Measurements from ENCODE around the gene EEIG1.

EEIG1 gene

GRCh38 chr9:127938298-127938690, 42.5 kb downstream of the EEIG1 start:
- H3K4me3 ChIP-seq (IDR thresholded peaks at IDR 0.05; ENCODE audit: insufficient read depth, low read depth, low read length): no peak overlapping the region
- no peak overlapping the region for H2AFZ ChIP-seq (ENCODE audit: low read depth)
- H3K27me3 ChIP-seq (ENCODE audit: insufficient read depth, low read depth): no peaks in the 10 kb centered on the region
- no peaks in the 10 kb centered on the region for H3K36me3 ChIP-seq (ENCODE audit: insufficient read depth)
- peaks cover 18% of the 10 kb centered on the region for H3K4me1 ChIP-seq (ENCODE audit: low read depth, poor library complexity, severe bottlenecking)
- TF ChIP-seq CTCF (conservative IDR thresholded peaks at IDR 0.05; ENCODE audit: low read depth, low read length): no peak
- no peak overlapping the region for H3K4me2 ChIP-seq
- H3K27ac ChIP-seq: no peak overlapping the region
- H3K79me2 ChIP-seq (ENCODE audit: insufficient read depth, low read depth): peaks cover 24% of the 10 kb centered on the region
- H3K9ac ChIP-seq: no peak overlapping the region
- no peaks in the 10 kb centered on the region for H4K20me1 ChIP-seq (ENCODE audit: insufficient read depth)

- Histone ChIP-seq H3K4me2 (peak within 1 kb of the TSS; percentile 92), H3K9ac (peak within 1 kb of the TSS; percentile 65; the same call in 1 of the 2 replicates), H4K20me1 (ENCODE audit: insufficient read depth) (no peaks in the 10 kb centered on the region), H3K79me2 (ENCODE audit: insufficient read depth, low read depth) (peaks cover 24% of the 10 kb centered on the region), H2AFZ (ENCODE audit: low read depth) (peak within 1 kb of the TSS; percentile 63), H3K27ac (peak within 1 kb of the TSS; percentile 44), H3K27me3 (ENCODE audit: insufficient read depth, low read depth) (no peaks in the 10 kb centered on the region), H3K36me3 (ENCODE audit: insufficient read depth) (no peaks in the 10 kb centered on the region), H3K4me1 (ENCODE audit: low read depth, poor library complexity, severe bottlenecking) (peaks cover 19% of the 10 kb centered on the region), H3K4me3 (IDR thresholded peaks at IDR 0.05; ENCODE audit: insufficient read depth, low read depth, low read length) (peak within 1 kb of the TSS; percentile 37)
- no peak for TF ChIP-seq CTCF (conservative IDR thresholded peaks at IDR 0.05; ENCODE audit: low read depth, low read length)
These were observed 43.1 kb downstream of the EEIG1 start, which contains the start of gene DPM2 for GRCh38 chr9:127937388-127938297. Gene DPM2 (minus strand): TSS chr9:127937854. CDS start chr9:127937820, 34 bp downstream.

GRCh38 chr9:127937056-127937387, 43.8 kb downstream of the EEIG1 start:
- H3K4me3 ChIP-seq (IDR thresholded peaks at IDR 0.05; ENCODE audit: insufficient read depth, low read depth, low read length): peak overlapping the region; percentile 37
- peaks cover 24% of the 10 kb centered on the region for H3K79me2 ChIP-seq (ENCODE audit: insufficient read depth, low read depth)
- no peaks in the 10 kb centered on the region for H3K27me3 ChIP-seq (ENCODE audit: insufficient read depth, low read depth)
- peak overlapping the region; percentile 44 for H3K27ac ChIP-seq
- no peaks in the 10 kb centered on the region for H3K36me3 ChIP-seq (ENCODE audit: insufficient read depth)
- peak overlapping the region; percentile 92 for H3K4me2 ChIP-seq
- no peak for TF ChIP-seq CTCF (conservative IDR thresholded peaks at IDR 0.05; ENCODE audit: low read depth, low read length)
- no peaks in the 10 kb centered on the region for H4K20me1 ChIP-seq (ENCODE audit: insufficient read depth)
- H2AFZ ChIP-seq (ENCODE audit: low read depth): peak overlapping the region; percentile 63; the same call in 1 of the 2 replicates
- peaks cover 23% of the 10 kb centered on the region for H3K4me1 ChIP-seq (ENCODE audit: low read depth, poor library complexity, severe bottlenecking)
- H3K9ac ChIP-seq: peak overlapping the region; percentile 65; the same call in 1 of the 2 replicates

- Histone ChIP-seq H4K20me1 (ENCODE audit: insufficient read depth) (no peaks in the 10 kb centered on the region), H3K27me3 (ENCODE audit: insufficient read depth, low read depth) (no peaks in the 10 kb centered on the region), H3K36me3 (ENCODE audit: insufficient read depth) (no peaks in the 10 kb centered on the region), H3K4me2 (peak overlapping the region; percentile 92), H2AFZ (ENCODE audit: low read depth) (no peak overlapping the region), H3K4me1 (ENCODE audit: low read depth, poor library complexity, severe bottlenecking) (peaks cover 29% of the 10 kb centered on the region), H3K4me3 (IDR thresholded peaks at IDR 0.05; ENCODE audit: insufficient read depth, low read depth, low read length) (peak overlapping the region; percentile 37), H3K9ac (no peak overlapping the region), H3K27ac (no peak overlapping the region), H3K79me2 (ENCODE audit: insufficient read depth, low read depth) (peaks cover 24% of the 10 kb centered on the region)
- no peak for TF ChIP-seq CTCF (conservative IDR thresholded peaks at IDR 0.05; ENCODE audit: low read depth, low read length)
These were observed 44.4 kb downstream of the EEIG1 start for GRCh38 chr9:127936347-127936852.
